ENCODE data around the gene COL12A1.
"Not testable (repeated sequence)": the region's sequence is repeated elsewhere in the genome, so short reads cannot be mapped to it uniquely, and the experiment has no call there.

COL12A1 gene

GRCh38 chr6:75211920-75212590 lies 6.2 kb upstream of the COL12A1 start:
- no peak for DNase-seq

GRCh38 chr6:75210885-75211739 lies 5.3 kb upstream of the COL12A1 start:
- peak; percentile 76 for DNase-seq

- no peak for DNase-seq
These were observed 3.4 kb upstream of the COL12A1 start for GRCh38 chr6:75209184-75209723.

- peak; percentile 53 for DNase-seq
These were observed 2.7 kb upstream of the COL12A1 start for GRCh38 chr6:75208298-75209183.

- DNase-seq: no peak
These were observed 906 bp upstream of the COL12A1 start for GRCh38 chr6:75206576-75207342.

- DNase-seq: peak; percentile 61
These were observed 686 bp downstream of the COL12A1 start for GRCh38 chr6:75204959-75205775.

GRCh38 chr6:75204217-75204958 lies 1.5 kb downstream of the COL12A1 start:
- peak; percentile 86 for DNase-seq

- DNase-seq: no peak
These were observed 2.1 kb downstream of the COL12A1 start for GRCh38 chr6:75203721-75204120.

GRCh38 chr6:75202676-75203131 lies 3.1 kb downstream of the COL12A1 start:
- DNase-seq: no peak

GRCh38 chr6:75201901-75202672 lies 3.8 kb downstream of the COL12A1 start:
- no peak for DNase-seq

- no peak for DNase-seq
These were observed 4.8 kb downstream of the COL12A1 start for GRCh38 chr6:75201021-75201420.

GRCh38 chr6:75199889-75200288 lies 6.0 kb downstream of the COL12A1 start:
- DNase-seq: no peak

GRCh38 chr6:75196081-75196687 lies 9.7 kb downstream of the COL12A1 start:
- DNase-seq: no peak

GRCh38 chr6:75188221-75188925 lies 17.5 kb downstream of the COL12A1 start:
- no peak for DNase-seq

- not testable (repeated sequence) for DNase-seq
These were observed 19.3 kb downstream of the COL12A1 start for GRCh38 chr6:75186581-75186980.

- DNase-seq: no peak
These were observed 22.7 kb downstream of the COL12A1 start for GRCh38 chr6:75183099-75183541.

- DNase-seq: no peak
These were observed 25.0 kb downstream of the COL12A1 start for GRCh38 chr6:75180864-75181263.

- no peak for DNase-seq
These were observed 27.1 kb downstream of the COL12A1 start for GRCh38 chr6:75178757-75179156.

Data from amniotic stem cell (primary cell).